Measurements from ENCODE around the gene TMA7B.
A peak's percentile ranks its signal among the peaks of the same experiment; 100 is the strongest.
"Not testable (repeated sequence)": the region's sequence is repeated elsewhere in the genome, so short reads cannot be mapped to it uniquely, and the experiment has no call there.

Gene TMA7B

DNA sequence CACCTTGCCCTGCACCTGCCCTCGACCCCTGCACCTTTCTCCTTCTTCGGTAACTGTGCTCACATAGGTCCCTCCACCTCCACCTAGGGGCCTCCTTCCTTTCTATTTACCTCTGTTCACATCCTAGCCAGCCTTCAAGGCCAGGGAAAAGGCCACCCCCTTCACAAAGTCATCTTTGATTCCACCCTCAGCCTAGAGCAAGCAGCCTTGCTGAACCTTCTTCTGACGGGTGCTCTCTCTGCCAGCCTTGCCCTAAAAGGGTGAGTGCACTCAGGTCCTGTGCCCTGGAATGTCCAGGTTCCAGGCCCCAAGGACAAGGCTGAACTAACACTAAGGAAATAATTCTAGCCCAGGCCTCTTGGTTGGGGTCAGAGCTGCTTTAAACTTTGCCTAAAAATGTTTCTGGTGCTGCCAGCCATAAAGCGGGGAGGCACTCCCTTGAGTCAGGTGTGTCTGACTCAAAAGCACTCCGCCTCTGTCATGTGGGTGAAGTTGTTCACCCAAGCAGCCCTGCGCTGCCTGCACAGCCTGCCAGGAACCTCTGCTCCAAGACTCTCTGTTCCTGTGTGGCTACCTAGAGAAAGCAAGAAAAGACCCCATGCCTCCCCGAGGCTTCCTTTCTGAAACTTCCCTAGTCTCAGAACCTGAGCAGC is 25.3 kb downstream of the TMA7B start:
- DNase-seq: no peak

DNA sequence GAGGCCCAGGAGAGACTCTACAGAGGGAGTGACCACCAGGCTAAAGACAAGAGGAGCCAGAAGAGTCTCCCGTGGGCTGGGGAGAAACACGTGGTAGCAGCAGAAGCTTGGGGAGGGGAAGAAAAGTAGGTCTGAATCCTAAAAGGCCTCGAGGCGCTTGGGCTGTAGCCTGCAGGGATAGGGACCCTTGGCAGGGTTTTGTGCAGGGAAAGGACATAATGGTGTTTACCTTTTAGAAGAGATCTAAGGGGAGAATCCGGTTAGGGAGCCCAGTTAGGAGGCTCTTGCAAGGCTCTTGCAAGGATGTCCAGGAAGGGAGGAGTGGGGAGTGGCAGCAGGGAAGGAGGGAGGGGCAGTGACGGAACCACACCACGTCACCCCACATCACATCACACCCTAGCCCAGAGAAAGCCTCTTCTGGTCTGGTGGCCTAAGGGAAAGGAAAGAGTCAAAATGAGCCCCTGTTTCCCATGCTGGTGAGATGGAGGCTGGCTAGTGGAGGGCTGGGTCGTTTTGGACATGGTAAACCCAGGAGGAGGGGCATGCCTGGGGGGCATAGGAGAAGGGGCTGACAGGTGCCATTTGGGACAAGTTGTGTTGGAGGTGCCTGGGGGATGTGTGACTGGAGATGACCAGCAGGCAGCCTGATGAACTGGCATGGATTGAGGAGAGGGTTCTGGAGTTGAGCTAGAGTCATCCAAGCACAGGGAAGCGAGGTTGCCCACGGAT is 28.4 kb downstream of the TMA7B start:
- no peak for DNase-seq

DNA sequence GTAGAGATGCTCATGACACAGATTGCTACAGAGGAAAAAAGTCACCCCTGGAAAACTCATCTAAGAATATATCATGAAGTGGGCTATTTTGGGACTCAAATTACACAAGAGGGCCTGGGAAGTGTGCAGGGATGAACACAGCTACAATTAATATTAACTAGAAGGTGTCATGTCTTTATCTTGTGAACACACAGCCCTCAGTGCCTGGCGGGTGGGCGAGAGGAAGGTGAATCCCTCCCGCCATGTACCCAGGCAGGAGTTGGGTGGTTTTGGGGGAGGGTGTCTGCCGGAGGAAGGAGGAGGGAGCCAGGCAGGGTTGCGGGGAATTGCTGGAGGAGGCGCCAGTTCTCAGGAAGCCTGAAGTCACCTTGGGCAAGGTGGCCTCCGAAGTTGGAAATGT is 29.4 kb downstream of the TMA7B start:
- no peak for DNase-seq

- no peak for DNase-seq
Observed at GRCh38 chr22:39990686-39991085, 30.5 kb downstream of the TMA7B start.

GRCh38 chr22:39991159-39991860 is 31.1 kb downstream of the TMA7B start:
- no peak for DNase-seq

DNA sequence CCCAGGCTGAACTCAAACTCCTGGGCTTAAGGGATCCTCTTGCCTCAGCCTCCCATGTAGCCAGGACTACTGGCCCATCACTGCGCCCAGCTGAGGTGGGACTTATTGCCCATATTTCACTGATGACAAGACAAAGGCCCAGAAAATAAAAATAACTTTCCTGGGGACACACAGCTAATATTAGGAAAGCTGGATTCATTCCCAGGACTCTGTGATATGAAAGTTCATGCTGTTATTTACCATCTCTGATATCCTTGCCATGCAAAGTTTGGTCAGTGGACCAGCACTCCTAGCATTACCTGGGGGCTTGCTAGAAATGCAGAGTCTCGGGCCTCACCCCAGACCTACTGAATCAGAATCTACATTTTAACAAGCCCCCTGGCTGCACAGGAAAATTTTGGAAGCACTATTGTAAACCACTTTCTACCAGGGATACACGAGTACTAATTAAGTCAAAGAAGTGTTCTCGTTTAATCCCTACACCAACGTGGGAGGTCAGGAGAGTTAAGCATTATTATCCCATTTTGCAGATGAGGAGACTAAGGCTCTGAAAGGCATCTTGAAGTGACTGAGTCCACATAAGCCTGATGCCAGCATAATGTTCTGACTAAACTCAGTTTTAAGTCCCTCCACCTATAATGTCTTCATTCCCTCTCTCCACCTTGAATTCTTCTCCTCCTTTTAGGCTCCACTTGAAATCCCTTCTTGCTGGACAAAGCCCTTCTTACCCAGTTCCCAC is 32.1 kb downstream of the TMA7B start:
- no peak for DNase-seq

DNA sequence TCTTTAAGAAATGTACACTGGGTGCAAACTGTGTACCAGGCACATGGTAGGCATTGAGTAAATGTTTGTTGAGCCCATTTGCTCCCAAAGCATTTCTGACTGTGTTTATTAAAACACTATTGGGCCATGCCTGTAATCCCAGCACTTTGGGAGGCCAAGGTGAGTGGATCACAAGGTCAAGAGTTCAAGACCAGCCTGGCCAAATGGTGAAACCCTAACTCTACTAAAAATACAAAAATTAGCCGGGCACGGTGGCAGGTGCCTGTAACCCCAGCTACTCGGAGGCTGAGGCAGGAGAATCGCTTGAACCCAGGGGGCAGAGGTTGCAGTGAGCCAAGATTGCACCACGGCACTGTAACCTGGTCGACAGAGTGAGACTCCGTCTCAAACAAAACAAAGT is 32.7 kb downstream of the TMA7B start:
- DNase-seq: not testable (repeated sequence)

DNA sequence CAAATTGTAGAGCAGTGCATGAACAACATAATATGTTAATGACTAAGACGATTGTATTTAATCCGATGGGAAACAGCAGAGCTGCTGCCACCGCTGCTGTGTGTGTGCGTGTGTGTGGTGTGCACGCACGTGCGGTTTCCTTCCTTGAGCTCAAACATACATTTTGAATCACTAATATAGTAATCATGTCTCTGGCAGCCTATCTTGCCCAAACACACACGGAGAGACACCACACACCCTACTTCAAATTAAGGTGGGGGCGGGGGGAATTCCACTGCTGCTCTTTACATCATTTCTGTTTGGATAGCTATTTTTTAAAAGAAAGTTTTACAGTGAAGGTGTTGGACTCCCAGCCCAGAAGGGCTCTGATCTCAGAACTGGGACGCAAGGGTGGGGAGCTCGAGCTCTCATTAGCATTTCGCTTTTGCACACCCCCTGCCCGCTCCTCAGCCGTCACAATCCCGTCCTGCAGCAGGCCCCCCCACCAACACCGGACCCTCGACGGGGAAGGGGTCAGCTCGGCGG is 33.9 kb downstream of the TMA7B start:
- DNase-seq: peak; percentile 31

DNA sequence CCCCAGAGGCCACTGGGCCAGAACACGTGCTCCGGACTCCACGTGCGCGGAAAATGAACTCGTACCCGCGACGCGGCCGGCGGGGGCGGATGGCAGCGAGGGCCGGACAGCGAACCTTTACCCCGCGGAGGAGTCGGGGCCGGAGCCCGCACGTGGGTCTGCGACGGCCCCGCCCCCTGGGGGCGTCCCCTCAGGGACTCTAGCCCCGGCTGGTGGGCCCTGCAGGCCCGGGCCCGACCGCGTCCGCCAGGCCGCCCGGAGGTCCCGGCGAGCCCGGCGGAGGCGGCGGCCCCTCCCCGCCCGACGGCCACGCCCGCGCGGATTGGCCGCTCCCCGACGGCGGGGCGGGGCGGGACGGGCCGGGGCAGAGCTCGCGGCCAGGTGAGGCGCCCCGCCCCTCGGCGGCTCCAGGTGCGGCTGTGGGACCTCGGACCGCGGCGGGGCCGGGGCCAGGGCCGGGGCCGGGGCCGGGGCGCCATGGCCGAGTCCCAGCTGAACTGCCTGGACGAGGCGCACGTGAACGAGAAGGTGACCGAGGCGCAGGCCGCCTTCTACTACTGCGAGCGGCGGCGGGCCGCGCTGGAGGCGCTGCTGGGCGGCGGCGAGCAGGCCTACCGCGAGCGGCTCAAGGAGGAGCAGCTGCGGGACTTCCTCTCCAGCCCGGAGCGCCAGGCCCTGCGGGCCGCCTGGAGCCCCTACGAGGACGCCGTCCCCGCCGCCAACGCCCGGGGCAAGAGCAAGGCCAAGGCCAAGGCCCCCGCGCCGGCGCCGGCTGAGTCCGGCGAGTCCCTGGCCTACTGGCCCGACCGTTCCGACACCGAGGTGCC is 34.6 kb downstream of the TMA7B start, which contains the start of gene FAM83F:
Gene FAM83F (plus strand): TSS at position 389 of the 827 bp plus-strand sequence. CDS start 89 bp downstream, at position 478.
- no peak for DNase-seq

DNA sequence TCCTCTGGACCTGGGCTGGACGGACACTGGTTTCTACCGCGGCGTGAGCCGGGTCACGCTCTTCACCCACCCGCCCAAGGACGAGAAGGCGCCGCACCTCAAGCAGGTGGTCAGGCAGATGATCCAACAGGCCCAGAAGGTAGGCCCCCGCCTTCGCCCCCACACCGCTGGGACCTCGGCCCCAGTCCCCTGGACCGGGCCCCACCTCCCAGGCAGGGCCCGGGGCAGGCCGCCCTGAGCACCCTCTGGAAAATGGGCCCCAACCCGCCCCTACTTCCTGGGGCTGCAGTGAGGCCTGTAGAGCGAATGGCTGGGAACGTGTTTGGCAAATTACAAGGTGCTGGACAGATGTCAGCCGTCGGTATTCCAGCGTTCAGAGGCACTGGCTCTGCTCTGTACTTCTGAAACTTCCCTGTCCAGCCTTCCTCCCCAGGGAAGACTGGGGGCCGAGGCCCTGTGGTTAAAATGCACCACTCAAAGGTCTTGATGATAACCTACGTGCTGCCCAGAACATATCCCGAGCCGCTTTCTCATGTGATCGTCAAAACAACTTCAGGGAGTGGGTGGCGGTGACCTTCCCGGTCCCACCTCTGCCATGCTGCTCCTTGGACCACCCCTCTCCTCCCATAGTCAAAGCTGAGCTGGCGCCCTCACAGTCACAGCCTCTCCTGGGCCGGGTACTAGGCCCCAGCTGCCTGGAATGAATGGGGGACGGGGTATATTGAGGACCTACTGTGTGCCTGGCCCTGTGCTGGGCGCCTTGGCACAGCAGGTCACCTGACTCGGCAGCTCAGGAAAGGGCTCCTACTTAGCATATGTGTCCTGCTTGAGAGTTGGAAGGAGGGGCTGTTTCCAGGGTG is 35.4 kb downstream of the TMA7B start:
- DNase-seq: no peak

- no peak for DNase-seq
Observed at GRCh38 chr22:39996732-39997131, 36.5 kb downstream of the TMA7B start.

DNA sequence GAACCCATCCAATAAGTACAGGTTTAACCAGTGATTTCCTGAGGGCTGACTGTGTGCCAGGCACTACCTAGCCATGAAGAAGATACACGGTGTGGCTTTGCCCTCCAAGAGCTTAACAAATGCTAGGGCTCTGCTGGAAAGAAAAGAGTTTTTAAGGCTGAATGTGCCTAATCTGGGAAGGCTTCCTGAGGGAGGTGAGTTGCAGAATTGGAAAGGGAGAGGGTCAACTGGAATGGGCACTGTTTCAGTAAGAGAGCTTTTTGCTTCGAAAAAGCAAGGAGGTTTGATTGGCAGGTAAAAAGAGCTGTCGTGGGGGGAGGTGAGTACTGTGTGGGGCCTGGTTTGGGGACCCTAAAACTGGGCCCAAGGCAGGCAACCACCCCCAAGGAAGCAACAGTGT is 37.2 kb downstream of the TMA7B start:
- no peak for DNase-seq

- no peak for DNase-seq
Observed at GRCh38 chr22:39997939-39998726, 37.9 kb downstream of the TMA7B start.

DNA sequence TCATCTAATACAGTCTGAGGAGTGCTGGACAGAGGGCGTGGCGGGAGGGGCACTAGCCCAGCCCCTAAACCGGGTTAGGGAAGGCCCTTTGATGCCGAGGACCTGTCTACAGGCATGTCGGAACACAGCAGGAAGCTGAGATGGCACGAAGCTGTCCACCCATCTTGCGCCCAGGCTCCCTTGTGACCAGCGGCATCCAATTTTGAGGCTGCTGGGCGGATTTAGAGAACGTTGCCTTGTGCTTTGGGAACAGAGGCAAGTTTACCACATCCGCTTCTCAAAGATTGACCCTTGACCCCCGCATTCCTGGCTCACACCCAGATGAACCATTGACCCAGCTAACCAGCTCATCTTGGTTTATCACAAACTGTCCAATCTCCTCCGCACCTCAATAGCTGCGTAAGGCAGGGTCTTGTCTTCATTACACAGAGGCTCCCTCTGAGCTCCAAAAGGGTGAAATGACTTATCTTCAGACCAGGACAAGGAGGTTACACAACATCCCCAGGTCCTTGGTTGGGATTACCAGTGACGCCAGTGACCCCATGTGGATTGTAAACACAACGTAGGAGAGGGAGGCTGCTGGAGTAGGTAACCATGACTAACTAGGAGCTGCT is 39.1 kb downstream of the TMA7B start:
- DNase-seq: no peak

DNA sequence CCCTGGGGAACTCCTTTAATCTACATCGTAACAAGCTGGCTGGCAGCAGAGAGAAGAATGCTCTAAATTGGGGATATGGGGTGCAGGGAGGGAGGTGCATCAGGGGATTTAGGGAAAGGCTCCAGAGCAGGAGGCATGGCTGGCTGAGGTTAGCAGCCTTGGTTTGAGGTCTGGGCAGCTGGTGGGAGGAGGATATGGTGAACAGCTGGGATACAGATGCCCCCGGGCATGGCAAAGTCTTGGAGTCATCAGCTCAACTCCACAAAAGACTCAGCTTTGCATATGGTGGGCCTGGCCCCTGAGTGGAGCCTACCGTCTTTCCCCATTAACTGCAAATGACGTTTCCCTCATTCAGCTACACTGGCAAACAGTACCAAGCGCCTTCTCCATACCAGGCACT is 40.0 kb downstream of the TMA7B start:
- DNase-seq: no peak

GRCh38 chr22:40001106-40001505 is 40.9 kb downstream of the TMA7B start:
- no peak for DNase-seq

- DNase-seq: no peak
Observed at GRCh38 chr22:40001800-40002577, 41.8 kb downstream of the TMA7B start.

DNA sequence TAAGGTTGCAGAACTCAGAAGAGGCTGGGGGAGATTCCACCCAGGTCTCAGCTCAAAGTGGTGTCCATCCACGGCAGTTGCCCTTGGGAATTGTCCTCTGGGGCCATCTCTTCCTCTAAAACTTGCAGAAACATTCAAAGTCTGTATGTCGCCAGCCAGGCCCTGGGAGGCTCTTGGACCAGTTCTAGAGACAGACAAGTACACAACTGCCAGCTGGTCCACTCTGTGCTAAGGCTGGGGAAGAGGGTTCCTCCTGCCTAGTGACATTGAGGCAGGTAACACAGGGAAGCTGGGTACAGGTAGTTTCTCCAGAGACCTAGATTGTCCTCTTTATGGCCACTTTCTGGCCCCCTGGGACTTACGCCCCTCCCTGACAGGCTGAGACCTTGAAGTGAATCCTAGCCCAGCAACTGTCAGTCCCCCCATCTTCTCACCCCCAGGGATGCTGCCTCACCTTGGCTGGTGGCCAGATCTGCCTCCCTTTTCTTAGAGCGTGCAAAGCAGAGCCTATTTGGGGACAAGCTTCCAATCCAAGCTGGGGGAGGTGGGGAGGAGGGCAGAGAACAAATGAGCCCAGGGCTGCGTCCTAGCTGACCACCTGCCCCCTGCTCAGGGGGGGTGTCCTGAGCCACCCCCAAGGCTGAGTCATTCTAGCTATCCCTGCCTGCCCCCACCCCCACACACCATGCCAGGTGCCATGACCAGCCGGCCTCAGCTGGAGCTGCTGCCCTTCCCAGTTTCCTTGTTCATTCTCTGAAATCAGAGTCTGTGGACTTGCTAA is 42.9 kb downstream of the TMA7B start:
- DNase-seq: no peak
